H9 (cell line): ENCODE measurements around the gene PIAS1. TPM values are rescaled to one million over a fixed set of nuclear protein-coding genes. Genes with fewer than 3 reads are reported as not detected.

Experiments used
- DNase-seq: peaks from one replicate; pipeline ENCODE4 v3.0.0-alpha.2; 2017
- H2AFZ ChIP-seq: one replicate; pipeline ENCODE4 v1.6.1; 2013; ENCODE audit warnings: mild to moderate bottlenecking, low read length, control low read depth, moderate library complexity
- H2AK5ac ChIP-seq: 2 replicates; pipeline ENCODE4 v1.6.1; 2013; ENCODE audit warnings: low read length, control low read depth, mixed read lengths; ENCODE audit not compliant: insufficient read length
- H2BK120ac ChIP-seq: one replicate; pipeline ENCODE4 v1.6.1; 2013; ENCODE audit warnings: low read depth, mild to moderate bottlenecking, low read length, control low read depth, inconsistent platforms; ENCODE audit not compliant: poor library complexity, severe bottlenecking
- H2BK12ac ChIP-seq: 2 replicates; pipeline ENCODE4 v1.6.1; 2013; ENCODE audit warnings: low read length, control low read depth, mixed read lengths, low read depth; ENCODE audit not compliant: insufficient read length
- H2BK15ac ChIP-seq: 2 replicates; pipeline ENCODE4 v1.6.1; 2013; ENCODE audit warnings: low read depth, low read length, control low read depth
- H2BK20ac ChIP-seq: one replicate; pipeline ENCODE4 v1.6.1; 2013; ENCODE audit warnings: low read depth, mild to moderate bottlenecking, low read length, control low read depth, inconsistent platforms; ENCODE audit not compliant: poor library complexity, severe bottlenecking
- H2BK5ac ChIP-seq: 2 replicates; pipeline ENCODE4 v1.6.1; 2013; ENCODE audit warnings: low read length, control low read depth, mixed read lengths; ENCODE audit not compliant: insufficient read length
- H3K14ac ChIP-seq: 2 replicates; pipeline ENCODE4 v1.6.1; 2013; ENCODE audit warnings: low read length, control low read depth; ENCODE audit not compliant: insufficient read depth
- H3K18ac ChIP-seq: 2 replicates; pipeline ENCODE4 v1.6.1; 2013; ENCODE audit warnings: low read depth, mild to moderate bottlenecking, mixed read lengths, low read length, control low read depth; ENCODE audit not compliant: insufficient read length
- H3K23ac ChIP-seq: 2 replicates; pipeline ENCODE4 v1.6.1; 2013; ENCODE audit warnings: low read length, control low read depth, mixed read lengths, low read depth; ENCODE audit not compliant: insufficient read length
- H3K23me2 ChIP-seq: 2 replicates; pipeline ENCODE4 v1.6.1; 2013; ENCODE audit warnings: low read depth, mild to moderate bottlenecking, mixed read lengths, low read length, control low read depth; ENCODE audit not compliant: insufficient read length, poor library complexity, severe bottlenecking
- H3K27ac ChIP-seq: 2 replicates; pipeline ENCODE4 v1.5.1; 2013; ENCODE audit warnings: low read length, control low read depth, mixed read lengths, low read depth; ENCODE audit not compliant: insufficient read length
- H3K27me3 ChIP-seq: 2 replicates; pipeline ENCODE4 v1.6.1; 2013; ENCODE audit warnings: low read length, control low read depth, inconsistent platforms; ENCODE audit not compliant: insufficient read depth
- H3K4ac ChIP-seq: 2 replicates; pipeline ENCODE4 v1.6.1; 2013; ENCODE audit warnings: low read depth, mild to moderate bottlenecking, control low read depth, inconsistent platforms, low read length, moderate library complexity
- H3K4me1 ChIP-seq: 2 replicates; pipeline ENCODE4 v1.6.1; 2013; ENCODE audit warnings: low read length, control low read depth, inconsistent platforms; ENCODE audit not compliant: insufficient read depth
- H3K4me2 ChIP-seq: 2 replicates; pipeline ENCODE4 v1.6.1; 2013; ENCODE audit warnings: low read length, control low read depth, mixed read lengths; ENCODE audit not compliant: insufficient read length, insufficient read depth
- H3K56ac ChIP-seq: 2 replicates; pipeline ENCODE4 v1.6.1; 2013; ENCODE audit warnings: low read depth, mild to moderate bottlenecking, mixed read lengths, low read length, control low read depth; ENCODE audit not compliant: insufficient read length
- H3K79me1 ChIP-seq: 2 replicates; pipeline ENCODE4 v1.6.1; 2013; ENCODE audit warnings: low read depth, mild to moderate bottlenecking, moderate library complexity, low read length, control low read depth, inconsistent platforms; ENCODE audit not compliant: insufficient read depth, poor library complexity, severe bottlenecking
- H3K79me2 ChIP-seq: 2 replicates; pipeline ENCODE4 v1.6.1; 2013; ENCODE audit warnings: low read length, control low read depth, inconsistent platforms; ENCODE audit not compliant: insufficient read depth
- H3K9ac ChIP-seq: 2 replicates; pipeline ENCODE4 v1.6.1; 2013; ENCODE audit warnings: low read length, control low read depth, mixed read lengths; ENCODE audit not compliant: insufficient read length; ENCODE audit errors: extremely low read depth
- H3K9me3 ChIP-seq: one replicate; pipeline ENCODE4 v1.6.1; 2013; ENCODE audit warnings: low read depth, low read length, inconsistent platforms; ENCODE audit not compliant: control insufficient read depth
- H3T11ph ChIP-seq: one replicate; pipeline ENCODE4 v1.6.1; 2013; ENCODE audit warnings: mild to moderate bottlenecking, low read length, control low read depth, inconsistent platforms
- H4K20me1 ChIP-seq: one replicate; pipeline ENCODE4 v1.6.1; 2013; ENCODE audit not compliant: control insufficient read depth, insufficient read length, insufficient read depth
- H4K5ac ChIP-seq: 2 replicates; pipeline ENCODE4 v1.6.1; 2013; ENCODE audit warnings: low read depth, mild to moderate bottlenecking, mixed read lengths, low read length, control low read depth; ENCODE audit not compliant: insufficient read length
- H4K8ac ChIP-seq: replicated peaks from 2 replicates; pipeline ENCODE4 v1.6.1; 2013; ENCODE audit warnings: low read length, control low read depth, mixed read lengths, low read depth; ENCODE audit not compliant: insufficient read length
- H4K91ac ChIP-seq: 2 replicates; pipeline ENCODE4 v1.6.1; 2013; ENCODE audit warnings: low read depth, mild to moderate bottlenecking, moderate library complexity, mixed read lengths, low read length, control low read depth; ENCODE audit not compliant: insufficient read length
- H3K27ac Mint-ChIP-seq, 3 experiments: 2 replicates in 2 of 3; 3 replicates in 1 of 3; pipeline ENCODE4 v1.8.0; 2020 to 2021; ENCODE audit warnings: mixed read lengths in 3 of 3, mild to moderate bottlenecking in 1 of 3, moderate library complexity in 1 of 3
- H3K27me3 Mint-ChIP-seq: 2 replicates; pipeline ENCODE4 v1.8.0; 2021; ENCODE audit warnings: low read depth, mild to moderate bottlenecking, moderate library complexity, mixed read lengths
- H3K36me3 Mint-ChIP-seq, 3 experiments: 2 replicates in 2 of 3; 3 replicates in 1 of 3; pipeline ENCODE4 v1.8.0; 2020 to 2021; ENCODE audit warnings: low read depth in 3 of 3, mixed read lengths in 3 of 3; ENCODE audit not compliant: insufficient read depth in 1 of 3
- H3K4me1 Mint-ChIP-seq, 2 experiments: 2 replicates each; pipeline ENCODE4 v1.8.0; 2020; ENCODE audit warnings: mixed read lengths in 2 of 2
- H3K4me3 Mint-ChIP-seq, 2 experiments: 2 replicates in 1 of 2; 3 replicates in 1 of 2; pipeline ENCODE4 v1.8.0; 2020 to 2021; ENCODE audit warnings: mild to moderate bottlenecking in 2 of 2, mixed read lengths in 2 of 2, moderate library complexity in 1 of 2
- H3K9me3 Mint-ChIP-seq, 2 experiments: 2 replicates in 1 of 2; 3 replicates in 1 of 2; pipeline ENCODE4 v1.8.0; 2020; ENCODE audit warnings: mild to moderate bottlenecking in 2 of 2, mixed read lengths in 2 of 2, moderate library complexity in 1 of 2
- CTCF ChIP-seq: fragments of 200-600 bp; sonication (generic); conservative IDR thresholded peaks from 3 replicates; pipeline ENCODE4 v1.8.0; 2021; ENCODE audit warnings: antibody characterized with exemption, mild to moderate bottlenecking
- WGBS: extraction: QIAGEN DNeasy Blood & Tissue Kit; methylation state at CpG from one replicate; pipeline ENCODE4 v1.1.7; 2013; ENCODE audit warnings: missing lambda C conversion rate, low lambda C conversion rate, mixed read lengths; ENCODE audit not compliant: insufficient read length; ENCODE audit errors: extremely low coverage; 5-methylcytosine and 5-hydroxymethylcytosine counted together
- total RNA-seq: library from RNA; stranded (reverse); gene quantifications from 2 replicates; pipeline ENCODE4 v1.2.1, GENCODE V29; 2021

Gene PIAS1
- total RNA-seq, 1 experiment from 2014 or later, result 31.1 TPM

- no peak overlapping the region for H3K9ac ChIP-seq
- no peak overlapping the region for H2BK12ac ChIP-seq
- no peaks in the 10 kb centered on the region for H3K27me3 ChIP-seq
- H2BK5ac ChIP-seq, result no peak overlapping the region
- peaks cover 8 to 18% (median 13%) of the 10 kb centered on the region in 3 experiments; a peak in 6 of 7 replicates for H3K36me3 Mint-ChIP-seq
- no peak overlapping the region for H4K8ac ChIP-seq
- H3T11ph ChIP-seq, result no peak overlapping the region
- H4K91ac ChIP-seq, result no peak overlapping the region
- H2AK5ac ChIP-seq, result no peak overlapping the region
- DNase-seq, result peak; percentile 16
- no peak overlapping the region for H3K27ac Mint-ChIP-seq
- no peak for TF ChIP-seq CTCF
- H3K9me3 Mint-ChIP-seq, result no peaks in the 10 kb centered on the region
- no peak overlapping the region for H2BK15ac ChIP-seq
- H3K56ac ChIP-seq, result no peak overlapping the region
- no peaks in the 10 kb centered on the region for H3K9me3 ChIP-seq
- no CpG with 5 or more reads among the region's 7 CpGs for WGBS
- no peak overlapping the region for H4K5ac ChIP-seq
- no peaks in the 10 kb centered on the region for H3K23me2 ChIP-seq
- no peak overlapping the region for H3K18ac ChIP-seq
- H3K4me1 Mint-ChIP-seq, result peaks cover 23 to 43% of the 10 kb centered on the region in 2 experiments
- H4K20me1 ChIP-seq, result peaks cover 2% of the 10 kb centered on the region
- H3K4me2 ChIP-seq, result no peak overlapping the region
- no peak overlapping the region for H2AFZ ChIP-seq
- H3K14ac ChIP-seq, result no peak overlapping the region
- H3K79me1 ChIP-seq, result peaks cover 4% of the 10 kb centered on the region
- no peak overlapping the region for H3K4me3 Mint-ChIP-seq
- no peak overlapping the region for H2BK20ac ChIP-seq
- no peaks in the 10 kb centered on the region; the same call in 1 of the 2 replicates for H3K27me3 Mint-ChIP-seq
- H3K27ac ChIP-seq, result no peak overlapping the region
- H3K79me2 ChIP-seq, result no peaks in the 10 kb centered on the region
- no peak overlapping the region for H3K4ac ChIP-seq
- H3K4me1 ChIP-seq, result peaks cover 11% of the 10 kb centered on the region
- no peak overlapping the region for H3K23ac ChIP-seq
- no peak overlapping the region for H2BK120ac ChIP-seq
Measured at GRCh38 chr15:68209272-68209671, 155.2 kb downstream of the PIAS1 start.
